Measurements from ENCODE around the gene AOC1. TPM values are rescaled to one million over a fixed set of nuclear protein-coding genes. Genes with fewer than 3 reads are reported as not detected.
A peak's percentile ranks its signal among the peaks of the same experiment; 100 is the strongest.

AOC1 gene
- total and polyA plus RNA-seq, 2 of the 4 experiments (the other 2 are of a cell fraction) = not detected

DNA sequence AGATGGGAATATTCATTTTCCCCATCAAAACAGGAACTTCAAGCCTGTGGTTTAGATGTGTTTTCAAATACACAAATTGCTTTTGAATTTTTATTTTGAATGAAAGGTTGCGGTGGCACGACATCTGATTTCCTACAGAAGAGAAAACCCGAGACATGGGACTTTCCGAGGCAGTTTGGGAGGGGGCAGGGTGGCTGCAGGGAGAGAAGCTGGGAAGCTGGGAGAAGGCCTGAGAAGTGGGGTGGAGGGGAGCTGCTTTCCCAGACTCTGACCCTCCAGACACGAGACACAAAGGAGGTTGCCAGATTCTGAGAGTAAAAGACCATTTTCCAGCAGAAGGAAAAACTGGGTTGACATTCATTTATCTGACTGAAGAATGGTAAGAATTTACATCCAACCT, 32.2 kb upstream of the AOC1 start:
- Histone ChIP-seq H2BK15ac (ENCODE audit: low read depth, low read length) (no peak overlapping the region), H3K9me3 (ENCODE audit: control insufficient read depth, insufficient read depth, low read length) (peaks cover 4% of the 10 kb centered on the region; the same call in 1 of the 2 replicates), H4K20me1 (ENCODE audit: insufficient read depth, low read length) (no peaks in the 10 kb centered on the region), H2AK9ac (replicated peaks; ENCODE audit: low read depth, low read length, poor library complexity) (no peak overlapping the region), H3K4me3 (ENCODE audit: insufficient read depth, low read depth, low read length) (no peak overlapping the region), H2AFZ (replicated peaks; ENCODE audit: low read length, poor library complexity) (no peak overlapping the region), H2BK5ac (ENCODE audit: low read depth, low read length, poor library complexity, severe bottlenecking) (no peak overlapping the region), H3K4ac (ENCODE audit: low read depth, low read length) (no peak overlapping the region), H3K4me2 (ENCODE audit: low read depth, low read length) (no peak overlapping the region), H3K36me3 (ENCODE audit: control insufficient read depth, insufficient read depth, low read length) (no peaks in the 10 kb centered on the region), H3K27me3 (ENCODE audit: control insufficient read depth, insufficient read depth, low read length) (no peaks in the 10 kb centered on the region), H3K14ac (replicated peaks; ENCODE audit: low read depth, low read length) (no peak overlapping the region), H3K27ac (ENCODE audit: insufficient read depth, low read length) (no peak overlapping the region), H3K56ac (ENCODE audit: extremely low read depth, insufficient read depth, low read length) (no peak overlapping the region), H3K4me1 (ENCODE audit: control insufficient read depth, insufficient read depth, low read length) (no peaks in the 10 kb centered on the region; the same call in 1 of the 2 replicates), H4K8ac (ENCODE audit: low read depth in 2 of 2, low read length in 2 of 2) (no peak overlapping the region), H3K9ac (ENCODE audit: low read depth, low read length) (no peak overlapping the region), H3K9me1 (ENCODE audit: insufficient read depth, low read length) (no peaks in the 10 kb centered on the region), H4K91ac (ENCODE audit: insufficient read depth, low read depth, low read length) (no peak overlapping the region), H3K18ac (ENCODE audit: low read depth, low read length) (peak overlapping the region; percentile 29; the same call in 1 of the 2 replicates), H2AK5ac (ENCODE audit: low read depth, low read length) (no peak overlapping the region), H2BK20ac (ENCODE audit: low read depth, low read length) (no peak overlapping the region), H2BK120ac (ENCODE audit: low read depth, low read length) (no peak overlapping the region), H3K23ac (ENCODE audit: low read depth, low read length) (no peak overlapping the region), H4K5ac (ENCODE audit: low read depth, low read length) (no peak overlapping the region; the same call in 1 of the 2 replicates), H3K79me1 (ENCODE audit: low read depth in 1 of 2, low read length in 2 of 2) (no peaks in the 10 kb centered on the region)
- ChIA-PET CTCF (no interaction called here), POLR2A (ENCODE audit: unreplicated experiment) (no interaction called here)
- in situ Hi-C loops (cut with MboI; ENCODE audit: low sequenced_read_pairs) = no loop called here
- ATAC-seq (ENCODE audit: low read depth) = no peak
- BruUV-seq (replicated peaks) = no TSS peak
- intact Hi-C loops (cut with micrococcal nuclease) = loop anchor here (2.0 kb wide), 1 partner anchor 23 kb away; no protein-coding TSS in a partner anchor
- 37% methylated on average over 4 of the region's 5 CpGs; no CpG with 5 or more reads in 1 of the 2 experiments for WGBS, 2 experiments (ENCODE audit: extremely low coverage in 2 of 2, insufficient read length in 1 of 2)
- no peak for DNase-seq
- no peak for TF ChIP-seq RFX5 (IDR thresholded peaks at IDR 0.05; ENCODE audit: low read depth, low read length)
- TF ChIP-seq MAZ (IDR thresholded peaks at IDR 0.05; ENCODE audit: borderline replicate concordance, low read depth, low read length) = no peak
- no peak for TF ChIP-seq FOS (IDR thresholded peaks at IDR 0.05; ENCODE audit: low read depth, low read length)
- no peak for TF ChIP-seq POLR2A (IDR thresholded peaks at IDR 0.05; ENCODE audit: low read depth, low read length)
- TF ChIP-seq MXI1 (IDR thresholded peaks at IDR 0.05; ENCODE audit: borderline replicate concordance, low read depth, low read length) = no peak
- no peak for TF ChIP-seq BHLHE40 (IDR thresholded peaks at IDR 0.05; ENCODE audit: low read depth, low read length)
- TF ChIP-seq CEBPB (IDR thresholded peaks at IDR 0.05; ENCODE audit: low read depth, low read length) = no peak
- TF ChIP-seq RAD21 (IDR thresholded peaks at IDR 0.05; ENCODE audit: low read length) = no peak
- no peak for TF ChIP-seq NFE2L2 (IDR thresholded peaks at IDR 0.05; ENCODE audit: low read depth, low read length)
- dilution Hi-C loops (cut with HindIII; ENCODE audit: low sequenced_read_pairs, unreplicated experiment) = no loop called here
